HG03558 (cell line): ENCODE results near the gene TARBP1.
A peak's percentile ranks its signal among the peaks of the same experiment; 100 is the strongest.

Experiments
- ATAC-seq: cut with Tn5 transposase; IDR thresholded peaks from one replicate; pipeline ENCODE4 v1.9.1; 2021; ENCODE audit warnings: moderate number of reproducible peaks; ENCODE audit not compliant: unreplicated experiment; ENCODE audit errors: extremely low read depth

TARBP1 gene

GRCh38 chr1:234488054-234489006, 9.4 kb upstream of the TARBP1 start:
- no peak for ATAC-seq

GRCh38 chr1:234486858-234487840, 8.2 kb upstream of the TARBP1 start:
- ATAC-seq: no peak

GRCh38 chr1:234484991-234485739, 6.2 kb upstream of the TARBP1 start:
- no peak for ATAC-seq

GRCh38 chr1:234484218-234484617, 5.2 kb upstream of the TARBP1 start:
- no peak for ATAC-seq

GRCh38 chr1:234481771-234482170, 2.8 kb upstream of the TARBP1 start:
- no peak for ATAC-seq

- no peak for ATAC-seq
Observed at GRCh38 chr1:234479866-234480265, 887 bp upstream of the TARBP1 start.

GRCh38 chr1:234479310-234479559, 256 bp upstream of the TARBP1 start:
- no peak for ATAC-seq

GRCh38 chr1:234478152-234478480, 863 bp downstream of the TARBP1 start:
- peak; percentile 30 for ATAC-seq

- no peak for ATAC-seq
Observed at GRCh38 chr1:234477386-234478151, 1.4 kb downstream of the TARBP1 start.

GRCh38 chr1:234476172-234476571, 2.8 kb downstream of the TARBP1 start:
- ATAC-seq: no peak

GRCh38 chr1:234475167-234475793, 3.7 kb downstream of the TARBP1 start:
- ATAC-seq: no peak

- no peak for ATAC-seq
Observed at GRCh38 chr1:234474375-234474774, 4.6 kb downstream of the TARBP1 start.

- ATAC-seq: no peak
Observed at GRCh38 chr1:234473118-234473517, 5.9 kb downstream of the TARBP1 start.

- no peak for ATAC-seq
Observed at GRCh38 chr1:234469376-234469775, 9.6 kb downstream of the TARBP1 start.

GRCh38 chr1:234468580-234468979, 10.4 kb downstream of the TARBP1 start:
- no peak for ATAC-seq

- ATAC-seq: no peak
Observed at GRCh38 chr1:234467821-234468220, 11.2 kb downstream of the TARBP1 start.

- ATAC-seq: no peak
Observed at GRCh38 chr1:234466945-234467344, 12.0 kb downstream of the TARBP1 start.

- no peak for ATAC-seq
Observed at GRCh38 chr1:234463749-234464148, 15.2 kb downstream of the TARBP1 start.

GRCh38 chr1:234460652-234461051, 18.3 kb downstream of the TARBP1 start:
- ATAC-seq: no peak
